ENCODE measurements around the gene EPB41L2.

EPB41L2 gene

GRCh38 chr6:130978180-130978579 is 84.9 kb downstream of the EPB41L2 start:
- DNase-seq (ENCODE audit: low spot score) = no peak

- DNase-seq (ENCODE audit: low spot score) = no peak
Observed at GRCh38 chr6:130975325-130975724, 87.7 kb downstream of the EPB41L2 start.

DNA sequence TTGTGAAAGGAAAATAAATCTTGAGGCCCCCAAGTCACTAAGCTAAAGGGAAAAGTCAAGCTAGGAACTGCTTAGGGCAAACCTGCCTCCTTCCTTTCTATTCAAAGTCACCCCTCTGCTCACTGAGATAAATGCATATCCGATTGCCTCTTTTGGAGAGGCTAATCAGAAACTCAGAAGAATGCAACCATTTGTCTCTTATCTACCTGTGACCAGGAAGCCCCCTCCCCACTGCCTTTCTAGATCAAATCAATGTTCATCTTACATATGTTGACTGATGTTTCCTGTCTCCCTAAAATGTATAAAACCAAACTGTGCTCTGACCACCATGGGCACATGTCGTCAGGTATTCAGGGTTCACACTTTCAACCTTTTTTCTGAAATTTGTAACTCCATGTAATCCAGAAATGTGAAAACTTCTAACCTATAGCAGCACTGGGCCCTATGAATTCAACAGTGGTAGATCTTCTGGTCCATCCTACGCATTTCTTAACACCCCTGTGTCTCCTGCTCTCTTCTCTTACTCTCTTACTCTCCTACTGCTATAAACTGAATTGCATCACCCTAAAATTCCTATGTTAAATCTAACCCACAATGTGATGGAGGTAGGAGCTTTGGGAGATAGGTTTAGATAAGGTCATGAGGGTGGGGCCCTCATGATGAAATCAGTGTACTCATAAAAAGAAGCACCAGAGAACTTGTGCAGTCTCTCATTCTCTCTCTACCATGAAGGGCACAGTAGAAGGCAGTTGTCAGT is 89.3 kb downstream of the EPB41L2 start:
- no peak for DNase-seq (ENCODE audit: low spot score)

- no peak for DNase-seq (ENCODE audit: low spot score)
Observed at GRCh38 chr6:130971504-130971903, 91.5 kb downstream of the EPB41L2 start.

- DNase-seq (ENCODE audit: low spot score) = no peak
Observed at GRCh38 chr6:130970839-130971410, 92.1 kb downstream of the EPB41L2 start.

DNA sequence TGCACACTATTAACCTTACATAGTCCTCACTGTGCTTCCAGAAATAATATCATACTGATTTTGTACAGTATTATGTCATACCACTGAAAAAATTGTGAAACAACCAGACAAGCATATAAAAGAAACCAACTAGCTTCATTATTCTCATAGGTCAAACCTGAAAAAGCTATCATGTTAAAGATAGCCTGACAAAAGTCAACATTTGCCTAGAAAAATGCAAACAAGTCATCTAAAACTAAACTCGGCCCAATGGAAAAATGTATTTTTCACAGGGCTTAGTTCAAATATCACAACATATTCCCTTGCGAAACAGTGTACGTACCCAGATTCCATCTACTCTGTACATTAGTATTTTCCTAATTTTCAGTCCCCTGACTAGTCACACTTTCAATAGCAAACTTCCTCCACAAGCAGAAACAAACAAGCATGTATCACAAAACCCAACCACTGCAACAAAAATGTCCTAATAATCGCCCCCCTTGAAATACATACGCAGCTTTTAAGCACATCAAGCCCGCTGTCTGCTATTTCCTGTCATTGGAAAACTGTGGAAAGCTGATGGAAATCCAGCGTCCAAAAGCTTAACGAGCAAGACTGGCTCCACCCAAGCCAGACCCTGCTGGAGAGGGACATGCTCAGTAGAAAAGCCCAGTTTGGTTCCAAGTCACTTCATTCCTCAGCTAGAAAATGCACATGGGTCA is 93.1 kb downstream of the EPB41L2 start:
- DNase-seq (ENCODE audit: low spot score) = no peak

DNA sequence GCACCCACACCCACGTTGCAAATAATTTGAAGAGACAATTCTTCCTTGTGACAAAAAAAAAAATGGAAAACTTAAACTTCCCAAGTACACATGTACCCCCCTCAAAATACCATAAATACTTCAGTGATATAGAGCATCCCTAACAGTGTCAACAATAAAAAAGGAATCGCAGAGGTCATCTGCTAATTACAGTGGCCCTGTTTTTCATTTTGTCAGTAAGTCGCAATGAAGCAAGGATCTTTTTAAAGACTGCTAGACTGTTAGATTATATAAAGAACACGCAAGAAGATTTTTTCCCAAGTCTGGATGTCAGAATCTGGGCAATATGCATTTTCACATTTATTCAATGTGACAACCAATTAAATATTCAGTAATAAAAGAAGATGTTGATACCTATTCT is 93.9 kb downstream of the EPB41L2 start:
- DNase-seq (ENCODE audit: low spot score) = no peak

GRCh38 chr6:130968476-130968875 is 94.6 kb downstream of the EPB41L2 start:
- DNase-seq (ENCODE audit: low spot score) = no peak

- DNase-seq (ENCODE audit: low spot score) = no peak
Observed at GRCh38 chr6:130967502-130968445, 95.3 kb downstream of the EPB41L2 start.

DNA sequence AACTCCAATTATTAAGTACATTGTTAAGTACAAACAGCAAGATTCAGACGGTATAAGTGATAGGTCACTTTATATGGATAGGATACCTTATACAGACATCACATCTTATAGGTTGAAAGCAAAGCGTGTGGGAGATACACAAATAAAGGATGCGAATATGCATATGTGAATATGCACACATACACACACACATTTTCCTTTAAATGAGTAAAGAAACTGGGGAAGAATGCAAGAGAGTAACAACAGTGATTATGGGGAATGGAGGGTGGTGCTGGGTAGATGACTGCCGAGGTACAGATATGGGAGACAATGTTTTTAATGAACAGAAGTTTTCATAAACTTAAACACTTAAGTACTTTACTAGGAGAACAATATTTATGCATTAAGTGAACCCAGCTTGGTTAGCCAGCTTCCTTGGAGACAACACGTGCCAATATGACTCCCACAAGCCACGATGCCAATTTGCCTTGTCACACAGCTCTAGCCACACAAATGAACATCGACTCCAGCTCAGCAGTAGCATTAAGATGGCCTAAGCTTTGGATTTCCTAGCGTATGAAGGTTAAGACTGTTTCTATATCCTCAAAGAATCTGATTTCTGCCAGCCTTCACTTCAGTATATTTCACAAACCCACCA is 96.6 kb downstream of the EPB41L2 start:
- no peak for DNase-seq (ENCODE audit: low spot score)

GRCh38 chr6:130965656-130966055 is 97.4 kb downstream of the EPB41L2 start:
- DNase-seq (ENCODE audit: low spot score) = no peak

- no peak for DNase-seq (ENCODE audit: low spot score)
Observed at GRCh38 chr6:130964808-130965604, 98.0 kb downstream of the EPB41L2 start.

DNA sequence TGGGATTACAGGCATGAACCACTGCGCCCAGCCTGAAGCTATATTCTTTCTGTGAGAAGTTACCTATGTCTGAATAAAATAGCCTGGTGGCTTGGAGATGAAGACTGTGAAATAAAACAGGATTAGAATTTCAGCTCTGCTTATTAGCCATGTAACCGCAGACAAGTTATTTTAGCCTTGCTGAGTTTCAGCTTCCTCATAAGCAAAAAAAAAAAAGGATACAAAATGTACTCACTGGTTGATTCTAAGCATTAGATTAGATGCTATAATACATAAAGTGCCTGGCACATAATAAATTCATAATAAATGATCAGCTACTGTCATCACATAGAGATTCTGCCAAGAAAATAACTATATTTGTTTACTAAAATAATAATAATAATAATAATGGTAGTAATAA is 98.8 kb downstream of the EPB41L2 start:
- DNase-seq (ENCODE audit: low spot score) = no peak

- no peak for DNase-seq (ENCODE audit: low spot score)
Observed at GRCh38 chr6:130962966-130963365, 100.1 kb downstream of the EPB41L2 start.

DNA sequence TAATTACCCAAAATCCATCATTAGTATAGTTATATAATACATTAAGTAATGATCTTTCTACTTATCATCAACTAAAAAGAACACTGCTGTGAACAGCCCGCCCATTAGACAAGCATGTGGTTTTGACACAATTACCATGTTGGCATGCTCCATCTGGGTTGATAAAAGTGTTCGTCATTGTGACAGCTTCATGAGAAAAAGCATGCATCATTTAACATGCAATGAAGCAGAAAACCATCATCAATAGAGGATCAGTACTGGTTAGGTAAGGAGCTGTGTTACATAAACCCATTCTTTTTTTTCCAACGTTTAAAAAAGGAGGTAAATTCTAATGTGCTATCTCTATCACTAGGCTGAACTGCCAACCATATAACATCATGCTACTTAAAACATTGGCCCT is 101.9 kb downstream of the EPB41L2 start:
- DNase-seq (ENCODE audit: low spot score) = no peak

DNA sequence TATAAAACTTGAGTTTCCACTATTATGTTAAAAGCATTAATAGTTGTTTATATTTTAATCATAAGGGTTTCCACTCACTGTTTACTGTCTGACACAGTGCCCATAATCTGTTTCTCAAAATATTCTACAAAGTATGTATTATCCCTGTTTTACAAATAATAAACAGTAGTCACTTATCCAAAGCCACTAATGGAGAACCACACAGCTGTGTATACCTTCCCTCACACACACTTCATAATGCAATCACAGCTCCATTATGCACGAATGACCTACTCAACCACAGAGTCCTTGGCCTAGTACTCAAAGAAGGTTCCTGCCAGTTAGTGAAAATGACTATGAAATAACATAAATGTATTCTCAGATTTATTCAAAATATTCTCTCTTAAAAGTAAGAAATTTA is 103.1 kb downstream of the EPB41L2 start:
- no peak for DNase-seq (ENCODE audit: low spot score)

DNA sequence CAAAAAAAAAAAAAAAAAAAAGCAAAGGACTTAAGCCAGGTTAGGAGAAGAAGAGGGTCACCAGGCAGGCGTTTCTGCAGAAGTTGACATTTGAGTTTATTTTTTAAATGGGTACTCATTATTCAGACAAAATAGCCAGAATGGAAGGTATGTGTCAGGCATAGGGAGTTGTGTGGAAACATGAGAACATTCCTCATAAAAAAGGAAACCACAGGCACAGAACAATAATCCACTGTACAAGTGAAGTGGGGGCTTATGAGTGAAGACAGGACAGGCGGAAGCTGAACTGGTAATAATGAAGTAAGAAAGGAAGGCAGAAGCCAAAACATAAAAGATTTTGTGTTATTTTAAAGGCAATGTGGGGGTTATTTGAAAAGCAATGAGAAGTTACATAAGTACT is 104.6 kb downstream of the EPB41L2 start:
- DNase-seq (ENCODE audit: low spot score) = no peak

DNA sequence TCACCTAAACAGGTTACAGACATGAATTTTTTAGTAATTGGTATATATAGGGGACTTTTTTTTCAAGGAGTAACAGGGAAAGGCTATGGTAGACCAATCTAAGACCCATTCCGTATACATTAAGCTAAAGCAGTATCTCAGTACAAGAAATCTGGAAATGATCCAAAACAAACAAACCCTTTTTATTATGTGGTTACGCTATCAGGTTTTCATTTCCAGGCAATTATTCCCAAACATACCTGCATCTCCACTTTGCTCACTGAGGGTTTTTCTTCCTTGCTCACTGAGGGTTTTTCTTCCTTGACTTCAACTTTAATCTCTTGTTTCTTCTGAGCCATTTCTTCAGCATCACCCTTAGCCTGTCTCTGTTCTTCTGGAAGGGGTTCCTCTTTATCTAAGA is 107.3 kb downstream of the EPB41L2 start:
- DNase-seq (ENCODE audit: low spot score) = no peak

- no peak for DNase-seq (ENCODE audit: low spot score)
Observed at GRCh38 chr6:130949553-130949952, 113.5 kb downstream of the EPB41L2 start.

GRCh38 chr6:130947464-130947863 is 115.6 kb downstream of the EPB41L2 start:
- DNase-seq (ENCODE audit: low spot score) = no peak

DNA sequence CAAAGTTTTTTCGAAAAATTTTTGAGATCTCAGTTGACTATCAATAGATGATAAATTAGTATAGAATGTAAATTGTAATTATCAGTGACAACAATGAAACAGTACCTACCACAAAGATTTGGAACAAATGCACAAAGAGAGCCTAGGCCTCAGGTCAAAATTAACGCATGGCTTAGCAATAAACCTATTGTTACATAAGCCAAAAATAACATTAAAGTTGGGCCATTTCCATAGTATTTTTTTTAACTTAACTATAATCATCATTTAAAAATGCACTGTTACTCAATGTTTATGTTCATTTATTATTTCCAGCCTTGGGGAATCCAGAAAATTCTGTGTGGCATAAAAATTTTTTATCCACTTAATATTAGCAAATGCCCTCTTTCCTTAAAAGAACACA is 117.0 kb downstream of the EPB41L2 start:
- no peak for DNase-seq (ENCODE audit: low spot score)

Data from CD4-positive, alpha-beta T cell treated with Interleukin-15 for 4 hours (primary cell).